Stimulated activated CD8-positive, alpha-beta memory T cell treated with anti-CD3 and anti-CD28 coated beads, Interleukin-15, amount 100 ng/mL, for 24 hours (primary cell): ENCODE data around the gene MAOB.

Experiments
- DNase-seq: peaks from one replicate; pipeline ENCODE4 v3.0.0-alpha.2; 2020; ENCODE audit warnings: low read depth

Gene MAOB

DNA sequence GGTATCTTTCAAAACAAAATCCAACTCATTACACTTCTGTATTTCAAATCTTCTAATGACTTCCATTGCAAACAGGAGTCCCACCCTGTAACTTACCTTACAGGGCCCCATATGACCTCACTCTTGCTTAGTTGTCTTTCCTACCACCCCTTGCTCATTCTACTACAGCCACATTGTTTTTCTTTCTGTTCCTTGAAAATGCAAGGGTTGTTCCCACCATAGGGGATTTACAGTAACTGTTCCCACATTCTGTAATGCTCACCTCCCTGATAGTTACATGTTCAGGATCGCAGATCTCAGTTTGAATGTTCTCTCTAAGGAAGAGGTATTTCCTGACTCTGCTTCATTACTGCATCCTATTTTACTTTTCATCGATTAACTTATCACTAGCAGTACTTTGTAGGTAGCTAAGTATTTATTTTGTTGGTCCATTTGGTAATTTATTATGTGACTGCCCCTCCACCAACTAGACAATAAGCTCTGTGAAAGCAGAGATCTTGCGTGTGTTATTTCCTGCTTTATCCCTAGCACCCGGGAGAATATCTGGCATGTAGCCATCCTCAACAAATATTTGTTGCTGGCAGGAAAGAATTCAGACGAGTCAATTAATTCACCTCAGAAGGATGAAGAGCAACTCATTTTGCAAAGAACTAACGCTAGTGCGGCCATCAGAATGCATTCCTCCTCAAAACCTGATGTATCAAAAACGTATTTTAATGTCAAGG, 21.4 kb downstream of the MAOB start:
- no peak for DNase-seq

DNA sequence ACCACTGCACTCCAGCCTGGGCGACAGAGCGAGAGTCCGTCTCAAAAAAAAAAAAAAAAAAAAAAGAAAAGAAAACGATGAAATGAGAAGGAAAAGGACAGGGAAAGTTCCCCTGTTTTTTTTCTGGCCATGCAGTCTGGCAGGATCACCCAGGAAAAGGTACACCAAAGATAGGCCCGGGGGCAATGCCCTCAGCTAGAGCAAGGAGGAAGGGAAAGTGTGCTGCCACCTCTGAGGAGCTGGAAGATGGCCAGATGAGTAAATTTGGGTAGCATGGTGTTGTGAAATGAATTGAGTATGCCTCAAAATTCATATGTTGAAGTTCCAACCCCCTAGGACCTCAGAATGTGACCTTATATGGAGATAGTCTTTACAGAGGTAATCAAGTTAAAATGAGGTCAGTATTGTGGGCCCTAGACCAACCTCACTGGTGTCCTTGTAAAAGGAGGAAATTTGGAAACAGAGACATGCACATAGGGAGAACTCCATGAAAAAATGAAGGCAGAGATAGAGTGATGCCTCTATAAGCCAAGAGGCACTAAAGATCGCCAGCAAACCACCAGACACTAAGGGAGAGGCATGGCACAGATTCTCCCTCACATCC, 28.9 kb downstream of the MAOB start:
- no peak for DNase-seq

DNA sequence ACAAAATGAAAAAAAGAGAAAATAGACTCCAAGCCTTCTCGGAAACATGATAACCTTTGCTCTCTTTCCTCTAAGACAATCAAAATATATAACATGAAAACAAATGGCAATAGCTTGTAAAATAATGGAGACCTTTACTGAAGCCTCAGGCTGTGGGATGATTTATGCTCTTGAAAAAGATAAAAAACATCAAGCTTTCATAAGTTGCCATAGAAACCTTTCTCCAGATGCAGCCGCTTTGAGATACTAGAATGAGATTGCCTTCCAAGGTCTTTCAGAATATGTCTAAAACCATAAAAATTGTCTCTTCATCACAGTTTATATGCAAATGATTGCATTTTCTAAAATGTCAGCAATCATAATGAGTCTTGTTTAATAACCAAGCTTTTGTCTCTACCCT, 31.6 kb downstream of the MAOB start:
- DNase-seq, result no peak

DNA sequence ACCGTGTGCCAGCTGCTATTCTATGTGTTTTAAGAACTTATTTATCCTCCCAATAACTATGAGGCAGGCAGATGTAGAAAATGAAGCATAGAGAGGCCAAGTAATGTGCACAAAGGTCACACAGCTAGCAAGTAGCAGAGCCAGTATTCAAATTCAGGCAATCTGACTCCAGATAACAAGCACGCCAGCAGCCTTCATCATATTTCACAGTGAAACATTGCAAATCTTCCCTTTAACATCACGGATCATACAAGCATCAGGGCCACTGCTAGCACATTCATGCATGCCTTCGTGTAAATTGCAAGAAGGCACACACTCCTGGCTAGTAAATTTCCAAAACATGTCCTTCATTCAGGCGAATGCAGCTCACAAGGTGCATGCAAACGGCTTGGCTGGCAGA, 33.1 kb downstream of the MAOB start:
- DNase-seq, result no peak

DNA sequence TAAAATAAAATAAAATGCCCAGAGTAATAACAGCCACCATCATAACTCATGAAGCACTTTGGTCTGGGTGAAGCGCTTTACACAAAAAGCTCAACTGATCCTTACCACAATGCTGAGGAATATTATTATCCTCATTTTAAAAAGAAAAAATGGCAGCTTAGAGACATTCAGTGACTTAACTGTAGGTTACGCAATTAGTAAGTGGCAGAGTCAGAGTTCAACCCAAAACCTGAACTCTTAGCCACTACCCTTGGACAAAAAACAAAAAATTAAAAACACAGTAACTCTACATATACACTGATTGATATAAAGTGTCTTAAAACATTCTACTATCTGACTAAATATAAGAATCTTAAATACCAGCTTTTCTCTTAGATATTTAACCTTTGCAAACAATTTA, 34.9 kb downstream of the MAOB start:
- no peak for DNase-seq

DNA sequence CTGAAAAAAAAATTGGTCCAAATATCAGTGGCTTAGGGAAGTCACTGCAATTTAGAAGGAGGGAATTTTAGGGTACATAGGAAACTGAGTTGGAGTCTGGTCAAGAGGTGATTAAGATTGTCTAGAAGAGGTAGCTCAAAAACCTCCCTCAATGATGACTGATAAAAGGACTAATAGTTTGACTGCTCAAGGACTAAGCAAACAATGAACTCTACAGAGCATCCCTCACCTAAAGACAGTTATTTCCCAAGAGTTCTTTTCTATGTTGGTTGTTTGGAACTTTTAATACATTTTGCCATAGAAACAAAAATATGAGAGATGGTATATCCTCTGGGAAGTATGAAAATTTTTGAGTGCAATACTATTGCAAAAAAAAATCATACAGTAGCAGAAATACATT, 35.7 kb downstream of the MAOB start:
- no peak for DNase-seq

DNA sequence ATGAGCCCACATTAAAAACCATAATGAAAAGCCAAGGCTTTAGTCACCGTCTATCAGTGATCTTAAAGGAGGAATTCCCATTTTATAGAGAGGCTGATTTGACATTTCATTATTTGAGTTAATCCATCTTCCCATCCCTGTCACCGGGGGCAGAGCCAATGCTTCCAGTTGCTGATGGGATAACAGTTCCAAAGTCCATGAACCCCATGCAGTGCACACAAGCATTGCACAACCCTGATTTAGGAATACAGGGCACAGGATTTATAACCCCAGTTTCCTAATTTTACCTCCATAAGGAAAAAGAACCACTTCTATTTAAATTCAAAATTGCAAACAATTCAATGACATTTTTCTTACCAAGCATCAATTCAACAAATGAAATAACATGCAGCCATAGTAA, 36.5 kb downstream of the MAOB start:
- DNase-seq, result no peak

DNA sequence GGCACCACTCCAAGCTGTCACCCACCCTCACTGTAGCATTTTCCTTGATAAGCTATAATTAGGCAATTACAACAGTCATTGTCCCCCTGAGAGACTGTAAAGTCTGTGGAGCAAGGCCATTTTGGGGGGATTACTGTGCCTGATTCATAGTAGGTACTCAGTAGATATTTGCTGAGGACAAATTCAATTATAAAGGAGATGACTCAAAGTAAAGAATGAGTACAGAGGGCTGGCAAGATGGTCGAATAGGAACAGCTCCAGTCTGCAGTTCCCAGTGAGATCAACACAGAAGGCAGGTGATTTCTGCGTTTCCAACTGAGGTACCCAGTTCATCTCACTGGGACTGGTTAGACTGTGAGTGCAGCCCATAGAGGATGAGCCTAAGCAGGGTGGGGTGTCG, 42.0 kb downstream of the MAOB start:
- DNase-seq, result no peak

DNA sequence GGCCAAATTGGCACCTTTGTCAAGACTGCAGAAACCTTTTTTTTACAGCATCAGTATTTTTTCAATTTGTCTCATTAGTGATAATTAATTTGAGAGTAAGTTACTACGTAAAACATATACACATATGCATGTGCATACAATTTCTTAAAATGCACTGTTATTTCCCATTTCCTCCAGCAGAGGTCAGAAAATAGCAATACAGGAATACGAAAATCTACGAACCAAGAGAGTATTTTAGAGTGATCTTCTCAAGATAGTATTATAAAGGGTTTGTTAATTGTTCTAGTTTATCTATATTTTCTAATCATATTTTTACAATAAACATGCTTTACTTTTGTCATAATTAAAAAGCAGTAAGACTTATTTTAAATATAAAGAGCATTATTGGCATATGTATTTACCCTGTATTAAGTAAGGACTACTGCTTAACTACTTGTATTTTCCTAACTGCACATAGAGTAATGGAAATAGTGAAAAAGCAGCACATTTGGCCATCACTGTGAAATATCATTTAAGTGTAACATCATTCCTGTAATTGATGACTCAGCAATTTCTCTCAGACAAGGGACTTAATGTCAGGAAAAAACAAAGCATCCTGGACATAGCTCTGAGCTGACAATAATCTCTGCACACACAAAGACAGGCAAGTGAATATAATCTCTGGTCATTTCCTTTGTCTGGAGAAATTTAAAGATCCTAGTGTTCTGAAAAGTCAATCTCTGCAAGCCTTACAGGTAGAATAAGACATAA, 45.6 kb downstream of the MAOB start:
- no peak for DNase-seq

DNA sequence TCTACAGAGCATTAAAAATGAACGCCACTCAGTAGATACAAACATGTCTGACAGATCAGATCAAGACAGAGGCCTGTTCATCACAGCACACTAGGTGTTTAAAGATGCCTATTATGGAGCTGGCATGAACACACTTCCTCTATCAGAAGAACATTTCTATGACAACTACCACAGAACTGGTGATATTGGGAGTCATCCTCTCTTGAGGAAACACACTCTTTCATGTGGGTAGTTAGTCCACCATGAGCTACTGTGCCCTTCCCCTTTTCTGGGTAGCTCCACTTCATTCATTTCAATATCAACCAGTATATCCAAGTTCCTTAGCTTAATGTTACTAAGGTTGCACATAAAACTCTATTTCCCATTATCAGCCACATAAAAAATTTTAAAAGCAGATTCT, 46.7 kb downstream of the MAOB start:
- no peak for DNase-seq

DNA sequence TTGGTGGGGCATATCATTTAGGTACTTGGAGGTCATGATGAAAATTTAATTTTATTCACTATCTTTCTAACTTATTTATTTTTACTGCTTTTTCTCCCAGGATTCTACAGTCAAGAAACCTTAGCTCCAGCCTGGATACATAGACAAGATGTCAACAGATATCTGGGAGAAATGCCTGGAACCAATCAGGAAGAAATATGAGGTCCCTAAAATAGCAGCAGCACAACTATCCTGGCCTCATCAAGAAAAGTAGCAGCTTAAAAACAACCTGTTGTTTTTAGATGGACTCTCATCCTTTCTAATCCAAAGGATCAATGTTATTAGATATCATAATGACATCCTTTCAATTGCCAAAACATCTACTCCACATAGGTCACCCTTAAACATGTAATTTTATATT, 54.5 kb downstream of the MAOB start:
- DNase-seq, result no peak

DNA sequence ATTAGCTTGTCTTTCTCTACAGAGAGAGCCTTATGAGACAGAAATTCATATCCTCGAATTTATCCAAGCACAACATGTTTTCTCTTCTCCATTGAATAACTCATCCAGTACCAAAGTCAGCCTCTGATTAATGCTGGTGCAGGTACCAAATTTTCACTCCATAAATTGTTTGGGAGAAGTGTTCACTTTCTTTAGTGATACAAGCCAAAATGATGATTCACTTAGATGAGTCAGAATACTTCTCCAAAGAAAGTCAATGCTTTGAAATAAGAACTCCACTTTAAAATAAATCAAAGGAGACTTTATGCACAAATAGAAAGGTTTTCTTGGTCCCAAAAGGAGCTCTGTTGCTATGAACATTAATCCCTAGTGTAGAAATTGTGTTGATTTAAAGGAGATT, 60.2 kb downstream of the MAOB start:
- no peak for DNase-seq

DNA sequence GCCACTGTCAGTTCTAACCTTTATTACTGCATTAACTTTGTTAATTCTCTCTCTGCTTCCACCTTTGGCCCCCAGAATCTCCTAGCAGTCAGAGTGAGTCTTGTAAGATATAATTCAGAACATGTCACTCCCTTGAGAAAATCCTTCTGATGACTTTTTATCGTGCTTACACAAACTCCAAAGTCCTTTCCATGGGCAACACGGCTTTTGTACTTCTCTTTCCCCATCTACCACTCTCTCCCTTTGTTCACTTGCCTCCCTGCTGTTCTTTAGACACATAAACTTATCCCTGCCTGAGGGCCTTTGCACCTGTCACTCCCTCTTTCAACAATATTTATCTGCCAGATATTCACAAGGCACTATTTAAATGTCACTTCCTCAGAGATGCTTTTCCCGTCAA, 64.8 kb downstream of the MAOB start:
- DNase-seq, result no peak

DNA sequence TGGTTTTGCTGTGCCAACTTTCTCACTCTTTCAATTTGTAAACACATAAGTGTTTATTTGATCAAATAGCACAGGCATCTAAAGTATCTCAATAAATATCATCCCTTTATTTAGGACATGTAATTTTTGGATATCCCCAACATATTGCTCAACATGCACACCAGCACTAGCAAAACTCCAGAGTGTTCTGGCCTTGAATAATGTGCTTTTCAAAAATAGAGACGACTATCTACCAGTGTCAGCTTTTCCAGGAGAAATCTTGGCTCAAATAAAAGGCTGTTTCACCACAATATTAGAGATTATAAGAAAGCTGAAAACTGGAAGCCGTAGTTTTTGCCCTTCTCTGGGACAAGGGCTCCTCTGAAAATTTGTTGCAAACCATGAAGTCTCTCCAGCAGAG, 67.0 kb downstream of the MAOB start:
- DNase-seq, result no peak

DNA sequence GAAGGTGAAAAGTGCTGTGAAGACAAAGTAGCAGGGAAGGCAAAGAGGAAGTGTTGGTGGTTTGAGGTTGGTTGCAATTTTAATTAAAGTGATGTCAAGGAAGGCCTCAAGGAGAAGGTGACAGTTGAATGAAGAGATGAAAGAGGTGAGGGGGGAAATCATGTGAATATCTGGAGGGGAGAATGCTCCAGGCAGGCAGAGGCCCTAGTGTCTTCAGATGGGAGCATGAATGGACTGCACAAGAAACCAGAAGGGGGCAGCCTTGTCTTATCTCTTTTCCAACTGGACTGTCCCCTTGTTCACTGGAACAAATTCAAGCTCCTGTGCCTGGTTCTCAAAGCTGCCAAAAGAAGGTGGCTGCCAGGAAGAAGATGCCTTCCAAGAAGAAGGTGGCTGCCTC, 68.4 kb downstream of the MAOB start:
- DNase-seq, result no peak

DNA sequence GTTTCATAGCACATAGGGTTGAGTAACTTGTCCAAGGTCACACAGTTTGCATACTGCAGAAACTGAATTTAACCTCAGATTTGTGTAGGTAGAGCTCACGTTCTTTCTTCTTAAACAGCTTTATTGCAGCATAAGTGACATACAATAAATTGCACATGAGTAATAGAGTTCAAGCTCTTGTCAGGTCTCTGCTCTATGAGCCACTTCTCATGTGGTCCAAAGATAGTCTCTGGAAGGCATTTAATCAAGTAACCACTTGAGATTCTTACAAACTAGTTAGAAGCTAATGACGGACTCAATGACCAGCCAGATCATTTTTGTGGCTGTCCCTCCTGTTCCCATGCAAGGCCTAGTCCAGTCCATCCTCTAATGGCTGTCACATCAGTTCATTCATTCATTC, 68.9 kb downstream of the MAOB start:
- no peak for DNase-seq

DNA sequence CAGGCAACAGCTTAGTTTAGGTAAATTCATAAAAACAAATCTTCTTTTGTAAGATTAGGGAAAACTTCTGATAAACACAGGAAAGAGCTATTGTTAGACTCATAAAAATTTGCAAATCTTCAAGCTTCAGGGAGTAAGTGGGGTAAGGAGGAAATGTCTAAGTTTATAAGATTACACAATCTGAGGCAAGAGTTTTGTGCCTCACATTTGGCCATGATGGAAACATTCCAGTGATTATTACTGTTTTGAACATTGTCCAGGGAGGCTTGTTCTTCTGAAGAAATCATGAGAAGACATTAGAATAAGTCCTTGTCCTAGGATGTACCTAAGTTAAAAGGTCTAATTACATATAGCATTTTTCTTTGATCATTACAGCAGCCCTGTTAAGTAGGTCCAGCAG, 72.8 kb downstream of the MAOB start:
- DNase-seq, result no peak

DNA sequence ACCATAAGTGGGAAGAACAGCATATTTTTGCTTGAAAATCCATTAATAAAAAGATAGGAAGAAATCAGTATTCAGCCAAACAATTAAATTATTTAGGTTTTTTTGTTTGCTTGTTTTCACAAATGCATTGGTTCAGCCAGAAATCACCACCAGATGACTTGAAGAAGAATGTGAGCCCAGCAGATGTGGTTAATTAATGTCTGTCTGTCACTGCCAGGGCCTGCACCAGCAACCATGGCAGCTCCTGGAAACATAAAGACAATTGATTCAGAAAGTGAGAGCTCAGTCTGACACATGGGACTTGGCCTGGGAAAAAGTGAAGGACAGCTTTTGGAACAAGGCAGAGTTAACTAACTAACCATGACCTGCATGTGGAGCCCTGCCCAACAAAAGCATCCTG, 74.0 kb downstream of the MAOB start:
- DNase-seq, result no peak

DNA sequence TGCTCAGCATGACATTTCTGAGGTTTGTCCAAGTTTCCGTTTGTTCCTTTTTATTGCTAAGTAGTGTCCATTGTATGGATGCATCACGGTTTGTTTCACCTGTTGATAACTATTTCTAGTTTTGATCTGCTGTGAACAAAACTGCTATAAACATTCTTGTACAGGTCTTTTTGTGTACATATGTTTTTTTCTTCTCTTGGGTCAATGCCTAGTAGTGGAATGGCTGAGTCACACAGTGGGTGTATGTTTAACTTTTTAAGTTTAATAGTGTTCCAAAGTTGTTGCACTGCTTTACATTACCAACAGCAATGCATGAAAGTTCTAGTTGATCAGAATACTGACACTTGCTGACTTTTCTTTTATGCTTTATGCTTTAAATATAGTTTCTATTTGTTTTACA, 76.7 kb downstream of the MAOB start:
- DNase-seq, result no peak

DNA sequence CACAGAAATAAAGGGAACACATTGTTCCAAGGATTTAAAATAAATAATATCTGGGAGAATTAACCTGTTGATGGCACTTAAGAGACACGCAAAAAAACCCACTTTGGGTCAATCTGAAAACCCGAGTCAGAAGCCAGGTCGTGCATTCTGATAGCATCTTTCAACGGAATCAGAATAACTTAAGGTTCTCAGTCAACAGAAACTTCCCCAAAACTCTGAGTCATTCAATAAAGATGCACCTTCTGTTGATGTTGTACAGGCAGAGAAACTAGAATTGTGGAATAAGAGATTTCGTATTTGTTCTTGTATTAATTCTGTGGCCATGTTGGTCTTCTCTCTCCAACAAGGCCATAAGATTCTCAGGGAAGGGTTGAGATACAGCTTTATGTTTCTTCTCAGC, 78.2 kb downstream of the MAOB start:
- no peak for DNase-seq

DNA sequence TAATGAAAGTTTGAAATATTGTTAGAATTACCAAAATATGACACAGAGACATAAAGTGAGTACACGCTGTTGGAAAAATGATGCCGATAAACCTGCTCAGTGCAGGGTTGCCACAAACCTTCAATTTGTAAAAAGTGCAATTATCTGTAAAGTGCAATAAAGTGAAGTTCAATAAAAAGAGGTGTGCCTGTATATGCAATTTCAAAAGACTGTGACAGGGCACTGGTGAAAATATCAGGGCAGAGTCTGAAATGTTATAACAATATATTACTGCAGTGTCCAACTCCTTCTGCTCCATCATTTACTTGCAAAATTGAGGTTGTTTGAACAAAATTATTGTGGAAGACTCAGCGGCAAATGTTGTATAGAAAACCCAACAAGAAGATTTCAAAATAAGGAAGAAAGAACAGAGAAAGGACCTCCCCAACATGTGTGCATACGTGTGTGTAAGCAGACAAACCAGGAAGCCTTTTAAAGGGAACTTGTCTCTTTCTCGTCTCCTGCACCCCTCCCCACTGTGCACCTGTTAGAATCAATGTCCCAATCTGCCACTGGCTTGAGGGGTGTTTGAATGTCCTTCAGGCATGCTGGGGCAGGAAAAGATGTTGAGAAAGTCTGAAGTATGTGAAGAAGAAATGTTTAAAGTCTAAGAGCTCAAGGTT, 96.2 kb downstream of the MAOB start:
- no peak for DNase-seq

DNA sequence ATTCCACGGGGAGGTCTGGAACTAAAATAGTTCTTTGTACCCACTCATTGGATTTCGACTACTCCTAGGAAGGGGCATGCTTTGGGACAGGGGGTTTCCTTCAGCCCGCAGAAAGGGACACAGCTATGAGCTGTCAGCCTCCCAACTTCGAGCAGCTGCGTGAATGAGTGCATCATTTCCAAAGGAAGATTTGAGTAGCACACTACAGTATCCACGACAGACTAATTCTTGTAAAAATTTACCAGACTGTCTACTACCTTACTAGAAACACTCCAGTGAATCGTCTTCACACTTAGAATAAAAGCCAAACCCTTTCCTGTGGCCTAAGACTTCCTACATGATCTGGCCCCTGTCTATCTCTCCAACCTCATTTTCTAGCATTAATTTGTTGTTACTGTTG, 124.2 kb downstream of the MAOB start:
- DNase-seq, result no peak

DNA sequence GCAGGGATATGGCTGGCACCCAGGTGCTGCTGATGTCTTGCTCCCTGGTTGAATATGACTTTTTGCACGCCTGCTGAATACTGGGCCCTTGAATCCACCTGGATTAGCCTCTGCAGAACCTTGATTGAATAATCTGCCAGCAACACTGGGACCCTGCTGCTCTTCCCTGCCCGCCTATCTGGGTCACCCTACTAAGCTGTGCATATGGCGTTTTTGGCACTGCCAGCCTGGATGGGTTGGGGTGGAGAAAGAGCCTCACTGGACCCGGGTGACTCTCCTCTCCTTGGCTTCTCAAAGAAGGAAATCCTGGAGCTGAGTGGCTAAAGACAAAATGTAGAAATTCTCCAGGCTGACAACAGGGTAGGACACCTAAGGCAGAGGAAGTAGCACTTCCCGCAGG, 126.2 kb downstream of the MAOB start:
- no peak for DNase-seq
